Mesothelial cell of epicardium (in vitro differentiated cells): ENCODE results near the gene FNDC3B. TPM values are rescaled to one million over a fixed set of nuclear protein-coding genes. Genes with fewer than 3 reads are reported as not detected.

Experiments used
- DNase-seq, 2 experiments: peaks; one replicate each; pipeline ENCODE4 v3.0.0; 2021; ENCODE audit warnings: low spot score in 2 of 2; ENCODE audit not compliant: unreplicated experiment in 2 of 2
- H3K27ac Mint-ChIP-seq: 2 replicates; pipeline ENCODE4 v1.8.0; 2021; ENCODE audit warnings: mixed read lengths
- H3K27me3 Mint-ChIP-seq: 2 replicates; pipeline ENCODE4 v1.8.0; 2021; ENCODE audit warnings: low read depth, mixed read lengths
- H3K36me3 Mint-ChIP-seq: 2 replicates; pipeline ENCODE4 v1.8.0; 2021; ENCODE audit warnings: mixed read lengths
- H3K4me1 Mint-ChIP-seq: 2 replicates; pipeline ENCODE4 v1.8.0; 2021; ENCODE audit warnings: mixed read lengths
- H3K4me3 Mint-ChIP-seq: 2 replicates; pipeline ENCODE4 v1.8.0; 2021; ENCODE audit warnings: mild to moderate bottlenecking, moderate library complexity, mixed read lengths
- H3K9me3 Mint-ChIP-seq: 2 replicates; pipeline ENCODE4 v1.8.0; 2021; ENCODE audit warnings: mixed read lengths
- total RNA-seq: library from RNA; stranded (reverse); gene quantifications from 3 replicates; pipeline ENCODE4 v1.2.1, GENCODE V29; 2021
- TF ChIP-seq, protein P1 (sequence below): fragments of 200-600 bp; sonication (generic); IDR thresholded peaks from one replicate; pipeline ENCODE4 v1.5.0; 2021; ENCODE audit warnings: antibody characterized with exemption; ENCODE audit not compliant: unreplicated experiment

Gene FNDC3B
- total RNA-seq, 1 donor from 2014 or later: 131 TPM

DNA sequence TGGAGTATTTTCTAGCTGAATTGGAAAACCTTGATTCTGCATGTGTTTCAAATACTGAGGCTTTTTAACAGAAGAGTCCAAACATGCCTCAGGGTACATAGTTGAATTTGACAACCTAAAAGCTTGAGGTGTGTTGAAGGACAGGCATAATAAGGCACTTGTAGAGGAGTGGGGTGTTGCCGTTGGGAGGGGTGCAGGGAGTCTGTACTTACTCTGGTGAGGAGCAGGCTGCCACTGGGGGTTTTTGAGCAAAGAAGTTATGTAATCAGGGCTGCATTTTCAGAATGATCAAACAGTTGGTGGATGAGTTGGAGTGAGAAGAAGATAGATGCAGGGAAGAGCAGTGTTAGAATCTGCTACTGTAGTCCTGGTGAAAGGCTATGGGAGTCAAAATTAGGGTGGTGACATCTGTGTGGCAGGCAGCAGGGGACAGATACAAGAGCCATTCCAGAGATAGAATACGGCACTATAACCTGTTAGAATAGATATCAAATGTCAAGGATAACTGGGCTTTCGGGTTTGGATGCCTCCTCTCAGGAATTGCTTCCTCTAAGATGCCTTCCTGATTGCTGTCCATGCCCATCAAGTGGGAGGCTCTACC is 247.3 kb downstream of the FNDC3B start:
- TF ChIP-seq, protein P1, sequence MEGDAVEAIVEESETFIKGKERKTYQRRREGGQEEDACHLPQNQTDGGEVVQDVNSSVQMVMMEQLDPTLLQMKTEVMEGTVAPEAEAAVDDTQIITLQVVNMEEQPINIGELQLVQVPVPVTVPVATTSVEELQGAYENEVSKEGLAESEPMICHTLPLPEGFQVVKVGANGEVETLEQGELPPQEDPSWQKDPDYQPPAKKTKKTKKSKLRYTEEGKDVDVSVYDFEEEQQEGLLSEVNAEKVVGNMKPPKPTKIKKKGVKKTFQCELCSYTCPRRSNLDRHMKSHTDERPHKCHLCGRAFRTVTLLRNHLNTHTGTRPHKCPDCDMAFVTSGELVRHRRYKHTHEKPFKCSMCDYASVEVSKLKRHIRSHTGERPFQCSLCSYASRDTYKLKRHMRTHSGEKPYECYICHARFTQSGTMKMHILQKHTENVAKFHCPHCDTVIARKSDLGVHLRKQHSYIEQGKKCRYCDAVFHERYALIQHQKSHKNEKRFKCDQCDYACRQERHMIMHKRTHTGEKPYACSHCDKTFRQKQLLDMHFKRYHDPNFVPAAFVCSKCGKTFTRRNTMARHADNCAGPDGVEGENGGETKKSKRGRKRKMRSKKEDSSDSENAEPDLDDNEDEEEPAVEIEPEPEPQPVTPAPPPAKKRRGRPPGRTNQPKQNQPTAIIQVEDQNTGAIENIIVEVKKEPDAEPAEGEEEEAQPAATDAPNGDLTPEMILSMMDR: no peak
- Mint-ChIP-seq H3K27me3 (no peaks in the 10 kb centered on the region), H3K36me3 (peaks cover 24% of the 10 kb centered on the region), H3K4me3 (no peak overlapping the region), H3K27ac (peak overlapping the region; percentile 19), H3K9me3 (no peaks in the 10 kb centered on the region), H3K4me1 (peaks cover 61% of the 10 kb centered on the region)
- no peak for DNase-seq

- no peaks in the 10 kb centered on the region for H3K9me3 Mint-ChIP-seq
- peaks cover 51% of the 10 kb centered on the region for H3K4me1 Mint-ChIP-seq
- H3K27me3 Mint-ChIP-seq: no peaks in the 10 kb centered on the region
- TF ChIP-seq, protein P1: no peak
- H3K4me3 Mint-ChIP-seq: no peak overlapping the region
- no peak for DNase-seq
- peaks cover 21% of the 10 kb centered on the region for H3K36me3 Mint-ChIP-seq
- peak overlapping the region; percentile 52 for H3K27ac Mint-ChIP-seq
Measured at GRCh38 chr3:172287937-172288477, 248.6 kb downstream of the FNDC3B start.

DNA sequence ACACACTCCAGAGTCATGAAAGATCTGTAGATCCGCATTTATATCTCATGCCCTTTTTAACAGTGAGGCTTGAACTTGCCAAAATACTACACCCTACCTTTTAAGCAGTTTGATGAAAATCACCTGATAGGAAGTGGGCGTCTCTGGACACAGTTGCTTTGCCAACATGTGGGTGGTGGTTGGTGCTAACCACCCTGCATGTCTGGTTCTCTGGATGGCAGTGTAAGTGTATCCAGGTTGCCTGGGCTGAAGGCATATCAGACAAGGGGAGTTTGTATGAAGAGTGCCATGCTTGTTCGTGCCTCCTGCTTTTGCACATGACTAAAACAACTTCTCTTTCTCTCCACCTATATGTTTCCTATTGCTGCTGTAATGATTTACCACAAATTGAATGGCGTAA is 249.3 kb downstream of the FNDC3B start:
- Mint-ChIP-seq H3K27me3 (no peaks in the 10 kb centered on the region), H3K27ac (no peak overlapping the region), H3K36me3 (peaks cover 19% of the 10 kb centered on the region), H3K4me3 (no peak overlapping the region), H3K9me3 (no peaks in the 10 kb centered on the region), H3K4me1 (peaks cover 45% of the 10 kb centered on the region)
- no peak for DNase-seq
- TF ChIP-seq, protein P1: no peak

- DNase-seq: no peak
Measured at GRCh38 chr3:172289583-172289982, 250.2 kb downstream of the FNDC3B start.

GRCh38 chr3:172290457-172290856 is 251.1 kb downstream of the FNDC3B start:
- no peak for DNase-seq
- Mint-ChIP-seq H3K27me3 (no peaks in the 10 kb centered on the region), H3K4me3 (no peak overlapping the region), H3K27ac (no peak overlapping the region), H3K9me3 (peaks cover 3% of the 10 kb centered on the region), H3K36me3 (peaks cover 27% of the 10 kb centered on the region), H3K4me1 (peaks cover 30% of the 10 kb centered on the region)
- TF ChIP-seq, protein P1: no peak

More at GRCh38 chr3:172289583-172289982, 250.2 kb downstream of the FNDC3B start:
- H3K4me1 Mint-ChIP-seq: peaks cover 37% of the 10 kb centered on the region
- H3K27ac Mint-ChIP-seq: no peak overlapping the region
- TF ChIP-seq, protein P1: no peak
- H3K36me3 Mint-ChIP-seq: peaks cover 25% of the 10 kb centered on the region
- peaks cover 3% of the 10 kb centered on the region for H3K9me3 Mint-ChIP-seq
- H3K27me3 Mint-ChIP-seq: no peaks in the 10 kb centered on the region
- H3K4me3 Mint-ChIP-seq: no peak overlapping the region

DNA sequence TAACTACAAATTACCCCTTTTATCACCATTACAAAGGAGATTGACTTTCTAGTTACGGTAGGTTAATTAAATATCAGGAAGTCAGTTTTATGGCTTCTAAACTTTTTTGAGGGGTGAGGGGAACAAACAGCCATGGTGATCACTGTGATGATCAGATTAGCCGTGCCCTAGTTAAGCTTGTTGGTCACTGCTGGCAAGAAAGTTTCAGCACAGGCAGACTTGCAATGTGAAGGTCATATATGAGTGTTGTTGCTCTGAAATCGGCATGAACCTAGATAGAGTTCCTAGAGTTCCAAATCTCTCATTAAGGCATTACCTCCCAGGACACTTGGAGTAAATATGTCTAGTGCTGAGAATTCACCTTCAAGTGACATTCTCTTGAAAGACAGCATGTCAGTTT is 252.3 kb downstream of the FNDC3B start:
- Mint-ChIP-seq H3K27ac (no peak overlapping the region), H3K9me3 (peaks cover 3% of the 10 kb centered on the region), H3K4me1 (peaks cover 18% of the 10 kb centered on the region), H3K27me3 (no peaks in the 10 kb centered on the region), H3K36me3 (peaks cover 32% of the 10 kb centered on the region), H3K4me3 (no peak overlapping the region)
- no peak for DNase-seq
- TF ChIP-seq, protein P1: no peak
